B cell (primary cell): ENCODE measurements around the gene CACNG1. TPM values are rescaled to one million over a fixed set of nuclear protein-coding genes. Genes with fewer than 3 reads are reported as not detected.

Experiments
- ATAC-seq: fragments of 200-7000 bp; cut with Tn5 transposase; one replicate; pipeline ENCODE4 v1.10.0; 2021; ENCODE audit warnings: low read depth, mild to moderate bottlenecking, moderate number of reproducible peaks, moderate library complexity
- CTCF ChIA-PET: fragments of 350-600 bp; sonication (Branson Sonifier 250); formaldehyde crosslinking; loops from one replicate; lab custom pipeline; 2021; ENCODE audit warnings: antibody characterized with exemption, inconsistent platforms; lab: Charles Lee
- POLR2A ChIA-PET: fragments of 350-600 bp; sonication (Branson Sonifier 250); formaldehyde crosslinking; loops from one replicate; lab custom pipeline; 2021; ENCODE audit warnings: antibody characterized with exemption; lab: Charles Lee
- DNase-seq: peaks from one replicate; pipeline ENCODE4 v3.0.0; 2013
- H2AFZ ChIP-seq: 2 replicates; pipeline ENCODE4 v1.6.1; 2012; ENCODE audit warnings: mild to moderate bottlenecking, low read depth, low read length; ENCODE audit not compliant: insufficient read depth, poor library complexity, severe bottlenecking
- H3K27ac ChIP-seq, 2 donors: 1 replicate in 1 of 2; 2 replicates in 1 of 2; pipeline ENCODE4 v1.5.1; 2012 to 2013; ENCODE audit warnings: low read length in 2 of 2, mild to moderate bottlenecking in 2 of 2, moderate library complexity in 1 of 2
- H3K27me3 ChIP-seq, 4 experiments: fragments of 200-600 bp in 1 of 4; sonication (generic) in 1 of 4; replicated peaks in 1 of 4; 1 replicate in 2 of 4; 2 replicates in 2 of 4; pipeline versions ENCODE4 v1.6.1 to v1.7.0; 2013 to 2016; ENCODE audit warnings: low read length in 3 of 4, mild to moderate bottlenecking in 2 of 4, mixed read lengths in 1 of 4, moderate library complexity in 1 of 4; ENCODE audit not compliant: insufficient read depth in 4 of 4, control insufficient read depth in 3 of 4; ENCODE audit errors: control extremely low read depth in 1 of 4
- H3K36me3 ChIP-seq, 2 experiments: replicated peaks in 1 of 2; 1 replicate in 1 of 2; 2 replicates in 1 of 2; pipeline versions ENCODE4 v1.6.1 to v1.7.1; 2013; ENCODE audit warnings: low read length in 1 of 2; ENCODE audit not compliant: insufficient read depth in 2 of 2, control insufficient read depth in 1 of 2; ENCODE audit errors: control extremely low read depth in 1 of 2, extremely low read depth in 1 of 2
- H3K4me1 ChIP-seq, 2 donors: fragments of 200-600 bp in 1 of 2; sonication (generic) in 1 of 2; 1 replicate in 1 of 2; 2 replicates in 1 of 2; pipeline versions ENCODE4 v1.5.1 to v1.6.1; 2013 to 2017; ENCODE audit warnings: low read length in 2 of 2; ENCODE audit not compliant: control insufficient read depth in 2 of 2, insufficient read depth in 2 of 2
- H3K4me2 ChIP-seq: replicated peaks from 2 replicates; pipeline ENCODE3; 2012; ENCODE audit warnings: mild to moderate bottlenecking, low read depth, low read length; ENCODE audit not compliant: poor library complexity, severe bottlenecking
- H3K4me3 ChIP-seq, 5 experiments: fragments of 200-600 bp in 1 of 5; sonication (generic) in 1 of 5; 1 replicate in 3 of 5; 2 replicates in 2 of 5; pipeline versions ENCODE4 v1.5.1 to v1.7.0; 2011 to 2016; ENCODE audit warnings: low read length in 4 of 5, mild to moderate bottlenecking in 4 of 5, low read depth in 2 of 5, control low read depth in 1 of 5, moderate library complexity in 1 of 5; ENCODE audit not compliant: insufficient read depth in 1 of 5; ENCODE audit errors: control extremely low read depth in 1 of 5, extremely low read depth in 1 of 5
- H3K79me2 ChIP-seq: fragments of 200-600 bp; sonication (generic); one replicate; pipeline ENCODE4 v1.6.0; 2016; ENCODE audit warnings: low read length; ENCODE audit not compliant: control insufficient read depth, insufficient read depth
- H3K9ac ChIP-seq: fragments of 200-600 bp; sonication (generic); 2 replicates; pipeline ENCODE4 v1.6.1; 2017; ENCODE audit warnings: mild to moderate bottlenecking, low read length, moderate library complexity
- H3K9me3 ChIP-seq, 3 donors: one replicate each; pipeline versions ENCODE4 v1.6.1 to v1.7.1; 2013; ENCODE audit warnings: low read length in 2 of 3; ENCODE audit not compliant: control insufficient read depth in 2 of 3, insufficient read depth in 1 of 3; ENCODE audit errors: control extremely low read depth in 1 of 3
- H4K20me1 ChIP-seq: 2 replicates; pipeline ENCODE4 v1.6.0; 2012; ENCODE audit warnings: mild to moderate bottlenecking, low read length; ENCODE audit not compliant: insufficient read depth, control insufficient read depth, poor library complexity, severe bottlenecking
- H3K27ac Mint-ChIP-seq: one replicate; pipeline ENCODE4 v1.8.0; 2021; ENCODE audit warnings: mixed read lengths
- H3K27me3 Mint-ChIP-seq: one replicate; pipeline ENCODE4 v1.8.0; 2021; ENCODE audit warnings: mixed read lengths
- H3K4me1 Mint-ChIP-seq: one replicate; pipeline ENCODE4 v1.8.0; 2021; ENCODE audit warnings: mixed read lengths
- H3K4me3 Mint-ChIP-seq: one replicate; pipeline ENCODE4 v1.8.0; 2021; ENCODE audit warnings: mixed read lengths
- H3K9me3 Mint-ChIP-seq: one replicate; pipeline ENCODE4 v1.8.0; 2022; ENCODE audit warnings: mixed read lengths; ENCODE audit not compliant: insufficient read depth
- CTCF ChIP-seq: fragments of 200-600 bp; IDR thresholded peaks from one replicate; pipeline ENCODE4 v1.8.0; 2022; ENCODE audit warnings: antibody characterized with exemption, mild to moderate bottlenecking
- EZH2 ChIP-seq: IDR thresholded peaks from 2 replicates; pipeline ENCODE4 v1.6.1; 2012; ENCODE audit warnings: borderline replicate concordance, low read depth, mild to moderate bottlenecking, moderate library complexity, low read length; ENCODE audit not compliant: insufficient read depth, poor library complexity, severe bottlenecking
- WGBS: methylation state at CpG from one replicate; pipeline ENCODE4 v1.1.5; 2013; ENCODE audit warnings: missing lambda C conversion rate; ENCODE audit not compliant: insufficient coverage; 5-methylcytosine and 5-hydroxymethylcytosine counted together
- intact Hi-C: fragments of 100-400 bp; cut with micrococcal nuclease; formaldehyde crosslinking; loops from one replicate; pipeline ENCODE4 v1.10.0; 2022
- polyA plus RNA-seq: library from polyadenylated mRNA; depleted of rRNA; stranded (reverse); fragments of >200 nt; gene quantifications from 2 replicates; pipeline ENCODE4 v1.2.3, GENCODE V29; 2012
- total RNA-seq, 2 donors: library from RNA; stranded (reverse); fragments of 120-200 nt in 1 of 2; gene quantifications; 1 replicate in 1 of 2; 2 replicates in 1 of 2; pipeline versions ENCODE4 v1.2.3 to v1.2.4, GENCODE V29; 2013 to 2022

Gene CACNG1
- total and polyA plus RNA-seq, 2 donors (not counting 1 experiment from before 2014, with no cell fraction given) = not detected

- peaks cover 2 to 14% (median 11%) of the 10 kb centered on the region in 3 donors for H3K9me3 ChIP-seq
- Mint-ChIP-seq H3K27me3 (no peaks in the 10 kb centered on the region), H3K4me1 (no peaks in the 10 kb centered on the region), H3K27ac (no peak overlapping the region), H3K9me3 (peaks cover 5% of the 10 kb centered on the region), H3K4me3 (no peak overlapping the region)
- POLR2A ChIA-PET = no interaction called here
- 94% methylated on average over 12 of the region's 12 CpGs for WGBS
- no peaks in the 10 kb centered on the region for H3K36me3 ChIP-seq
- H3K27ac ChIP-seq = no peak overlapping the region
- no peaks in the 10 kb centered on the region for H3K4me1 ChIP-seq
- TF ChIP-seq EZH2 (no peak), CTCF (no peak)
- no peak overlapping the region for H3K9ac ChIP-seq
- peaks cover 0 to 2% (median 0%) of the 10 kb centered on the region in 4 experiments for H3K27me3 ChIP-seq
- intact Hi-C loops = no loop called here
- ATAC-seq = no peak
- no peaks in the 10 kb centered on the region for H4K20me1 ChIP-seq
- CTCF ChIA-PET = no interaction called here
- no peak overlapping the region for H3K4me2 ChIP-seq
- H3K4me3 ChIP-seq = no peak overlapping the region
- no peak for DNase-seq
- H2AFZ ChIP-seq = no peak overlapping the region
- H3K79me2 ChIP-seq = no peaks in the 10 kb centered on the region
Observed at GRCh38 chr17:67043283-67043682, 1.1 kb upstream of the CACNG1 start.

- no peak for ATAC-seq
- DNase-seq = no peak
- Histone ChIP-seq H2AFZ (no peak overlapping the region), H3K79me2 (no peaks in the 10 kb centered on the region), H3K4me2 (no peak overlapping the region), H3K27ac (no peak overlapping the region), H3K9ac (no peak overlapping the region), H3K4me1 (no peaks in the 10 kb centered on the region), H3K27me3 (no peaks in the 10 kb centered on the region), H4K20me1 (no peaks in the 10 kb centered on the region), H3K4me3 (no peak overlapping the region), H3K36me3 (no peaks in the 10 kb centered on the region), H3K9me3 (peaks cover 2 to 21% (median 16%) of the 10 kb centered on the region in 3 donors)
- Mint-ChIP-seq H3K4me3 (no peak overlapping the region), H3K9me3 (peaks cover 11% of the 10 kb centered on the region), H3K27me3 (no peaks in the 10 kb centered on the region), H3K27ac (no peak overlapping the region), H3K4me1 (no peaks in the 10 kb centered on the region)
- no peak for TF ChIP-seq CTCF
- no peak for TF ChIP-seq EZH2
- POLR2A ChIA-PET = no interaction called here
- CTCF ChIA-PET = no interaction called here
- intact Hi-C loops = no loop called here
- WGBS = 93% methylated on average over 5 of the region's 5 CpGs
Observed at GRCh38 chr17:67044940-67045339, 586 bp downstream of the CACNG1 start.
